GM12878 (cell line): ENCODE measurements around the gene CAMTA1. TPM values are rescaled to one million over a fixed set of nuclear protein-coding genes. Genes with fewer than 3 reads are reported as not detected.

Experiments
- ATAC-seq: fragments of 200-7000 bp; cut with Tn5 transposase; 3 replicates; pipeline ENCODE4 v1.9.1; 2020; ENCODE audit warnings: mild to moderate bottlenecking, moderate library complexity
- BruUV-seq: library from RNA; stranded (reverse); fragments of 400-500 nt; replicated peaks from 2 replicates; lab custom pipeline; 2021; lab: Mats Ljungman, UMichigan
- CTCF ChIA-PET: fragments of 300-600 bp; sonication (Branson Sonifier 250); formaldehyde crosslinking; extraction: SDS; loops from one replicate; lab custom pipeline; 2021; ENCODE audit warnings: inconsistent platforms; lab: Yijun Ruan, JAX
- POLR2A ChIA-PET: fragments of 350-600 bp; formaldehyde crosslinking; extraction: SDS; loops from one replicate; lab custom pipeline; 2021; ENCODE audit warnings: inconsistent platforms; lab: Charles Lee
- RAD21 ChIA-PET: fragments of 300-600 bp; sonication (Branson Sonifier 250); formaldehyde crosslinking; loops from one replicate; lab custom pipeline; 2023; ENCODE audit warnings: antibody characterized with exemption; ENCODE audit not compliant: unreplicated experiment; lab: Charles Lee
- SMC1A ChIA-PET: fragments of 300-600 bp; sonication (Branson Sonifier 250); formaldehyde crosslinking; loops from one replicate; lab custom pipeline; 2023; ENCODE audit not compliant: unreplicated experiment, uncharacterized antibody; lab: Charles Lee
- DNase-seq: peaks from one replicate; pipeline ENCODE4 v3.0.0-alpha.2; 2011; ENCODE audit warnings: low read depth, low spot score
- FAIRE-seq: peaks from 3 replicates; lab custom pipeline; 2011; peaks lifted over from hg19 to GRCh38; lab: Jason Lieb, UNC
- H2AFZ ChIP-seq: 2 replicates; pipeline ENCODE4 v1.6.0; 2011; ENCODE audit warnings: low read depth, low read length, control low read depth; ENCODE audit not compliant: control insufficient read depth
- H3K27ac ChIP-seq: 2 replicates; pipeline ENCODE4 v1.5.1; 2011; ENCODE audit warnings: control low read depth; ENCODE audit not compliant: control insufficient read depth, insufficient read depth
- H3K27me3 ChIP-seq, 2 experiments: replicated peaks in 1 of 2; 2 replicates each; pipeline versions ENCODE4 v1.6.0 to v1.6.1; 2011; ENCODE audit warnings: low read length in 1 of 2; ENCODE audit not compliant: control insufficient read depth in 2 of 2, insufficient read depth in 2 of 2
- H3K36me3 ChIP-seq, 2 experiments: 2 replicates each; pipeline ENCODE4 v1.5.1; 2011; ENCODE audit warnings: low read length in 1 of 2; ENCODE audit not compliant: control insufficient read depth in 2 of 2, insufficient read depth in 2 of 2
- H3K4me1 ChIP-seq: 2 replicates; pipeline ENCODE4 v1.6.1; 2011; ENCODE audit warnings: mild to moderate bottlenecking, low read length, moderate library complexity, mixed read lengths; ENCODE audit not compliant: control insufficient read depth, insufficient read depth
- H3K4me2 ChIP-seq: 2 replicates; pipeline ENCODE4 v1.6.0; 2011; ENCODE audit warnings: control low read depth; ENCODE audit not compliant: control insufficient read depth, insufficient read depth
- H3K4me3 ChIP-seq: fragments of 200-600 bp; sonication (generic); 2 replicates; pipeline ENCODE4 v1.5.1; 2016
- H3K79me2 ChIP-seq: 2 replicates; pipeline ENCODE4 v1.6.0; 2011; ENCODE audit warnings: low read length; ENCODE audit not compliant: control insufficient read depth, insufficient read depth
- H3K9ac ChIP-seq: 2 replicates; pipeline ENCODE4 v1.8.0; 2011; ENCODE audit warnings: low read length, control low read depth, mixed read lengths; ENCODE audit not compliant: control insufficient read depth, insufficient read depth
- H3K9me3 ChIP-seq: replicated peaks from 3 replicates; pipeline ENCODE4 v1.5.1; 2011; ENCODE audit warnings: mild to moderate bottlenecking, low read length; ENCODE audit not compliant: control insufficient read depth, insufficient read depth
- H4K20me1 ChIP-seq: 2 replicates; pipeline ENCODE4 v1.6.0; 2011; ENCODE audit not compliant: control insufficient read depth, insufficient read depth
- BMI1 ChIP-seq: fragments of 450-650 bp; IDR thresholded peaks from 2 replicates; pipeline ENCODE4 v1.6.1; 2016; ENCODE audit warnings: mild to moderate bottlenecking, moderate library complexity, borderline replicate concordance
- DPF2 ChIP-seq: fragments of 450-650 bp; IDR thresholded peaks from 2 replicates; pipeline ENCODE4 v1.6.1; 2017; ENCODE audit warnings: mild to moderate bottlenecking
- IRF4 ChIP-seq: IDR thresholded peaks from 2 replicates; pipeline ENCODE4 v1.6.1; 2011; ENCODE audit warnings: low read depth, low read length
- JUND ChIP-seq: IDR thresholded peaks from 2 replicates; pipeline ENCODE4 v1.6.1; 2012; ENCODE audit warnings: low read depth, mild to moderate bottlenecking, low read length, improper control_type of control experiment, moderate library complexity
- POLR2AphosphoS2 ChIP-seq: IDR thresholded peaks from 2 replicates; pipeline ENCODE4 v1.6.1; 2011; ENCODE audit warnings: low read depth, mild to moderate bottlenecking, low read length, improper control_type of control experiment, moderate library complexity
- RB1 ChIP-seq: fragments of 450-650 bp; formaldehyde crosslinking; IDR thresholded peaks from 2 replicates; pipeline ENCODE4 v1.6.1; 2017; ENCODE audit warnings: mild to moderate bottlenecking, borderline replicate concordance
- RCOR1 ChIP-seq: conservative IDR thresholded peaks from 2 replicates; pipeline ENCODE4 v1.6.1; 2012; ENCODE audit warnings: low read depth, low read length, improper control_type of control experiment
- YBX1 ChIP-seq: fragments of 450-650 bp; IDR thresholded peaks from 2 replicates; pipeline ENCODE4 v1.6.1; 2016; ENCODE audit warnings: antibody characterized with exemption
- WGBS: methylation state at CpG from one replicate; pipeline ENCODE4 v1.1.6; 2016; ENCODE audit warnings: low lambda C conversion rate; ENCODE audit not compliant: insufficient replicate concordance, insufficient coverage; ENCODE audit errors: missing lambda C conversion rate; 5-methylcytosine and 5-hydroxymethylcytosine counted together
- in situ Hi-C: fragments of 300-500 bp; cut with MboI; formaldehyde crosslinking; loops from 9 replicates; pipeline ENCODE4 v1.14.3; 2018; ENCODE audit warnings: mixed read lengths
- intact Hi-C: fragments of 100-400 bp; cut with micrococcal nuclease; formaldehyde crosslinking; loops from one replicate; pipeline ENCODE4 v1.14.2; 2022; ENCODE audit not compliant: unreplicated experiment
- polyA plus RNA-seq, 11 experiments: library from polyadenylated mRNA; depleted of rRNA in 4 of 11; unstranded in 6 of 11; stranded (reverse) in 5 of 11; fragments of >200 nt; fragmentation: Nextera tagmentation in 4 of 11; fragmentation: Illumina TruSeq in 1 of 11; extraction: Ambion mirVana in 4 of 11; extraction: Trizol in 1 of 11; gene quantifications; 1 replicate in 1 of 11; 2 replicates in 10 of 11; pipeline versions ENCODE4 v1.2.1 to v1.2.3, GENCODE V29; 2011 to 2016; ENCODE audit warnings: inconsistent platforms in 2 of 11, missing spikeins in 2 of 11, low read depth in 1 of 11
- total RNA-seq, 4 experiments: library from RNA; depleted of rRNA in 3 of 4; stranded (reverse); fragments of >200 nt in 3 of 4; fragmentation: Illumina TruSeq in 1 of 4; extraction: Trizol in 1 of 4; gene quantifications; 2 replicates each; pipeline versions ENCODE4 v1.2.1 to v1.2.3, GENCODE V29; 2013 to 2021

The CAMTA1 gene
- total and polyA plus RNA-seq, 10 of the 15 experiments (the other 5 are each of a cell fraction or from before 2014, with no cell fraction given) = 37.7 to 148 (median 76.4) TPM

- intact Hi-C loops = no loop called here
- Histone ChIP-seq H3K9ac (no peak overlapping the region), H3K27me3 (no peaks in the 10 kb centered on the region; a peak in 2 of 4 replicates)
- RAD21 ChIA-PET = no interaction called here
- TF ChIP-seq IRF4 = no peak
- TF ChIP-seq YBX1 = no peak
- no peak for TF ChIP-seq RCOR1
- TF ChIP-seq JUND = no peak
- no peak for TF ChIP-seq POLR2AphosphoS2
- no peak for TF ChIP-seq BMI1
- no peak for TF ChIP-seq DPF2
- TF ChIP-seq RB1 = no peak
- TF ChIP-seq, all 136 proteins: peak for 0
- Histone ChIP-seq H3K27ac (no peak overlapping the region), H3K9me3 (no peaks in the 10 kb centered on the region; the same call in 2 of the 3 replicates), H3K36me3 (no peaks in the 10 kb centered on the region), H3K79me2 (no peaks in the 10 kb centered on the region), H4K20me1 (no peaks in the 10 kb centered on the region), H3K4me1 (no peaks in the 10 kb centered on the region), H3K4me2 (no peak overlapping the region), H2AFZ (no peak overlapping the region), H3K4me3 (no peak overlapping the region)
- no TSS peak for BruUV-seq
- in situ Hi-C loops = no loop called here
- ChIA-PET SMC1A (no interaction called here), CTCF (no interaction called here), POLR2A (no interaction called here)
- WGBS = 18% methylated on average over 14 of the region's 14 CpGs
- DNase-seq = no peak
- no peak for FAIRE-seq
- ATAC-seq = no peak
Observed at GRCh38 chr1:7373876-7374562, 588.8 kb downstream of the CAMTA1 start.
